Inferior parietal cortex (tissue), 1 donor: Measurements from ENCODE around the gene DCN.

Experiments
- DNase-seq: peaks from one replicate; pipeline ENCODE4 v3.0.0-alpha.2; 2016; ENCODE audit errors: extremely low spot score

The DCN gene

GRCh38 chr12:91138337-91138920 lies 44.2 kb downstream of the DCN start:
- no peak for DNase-seq

GRCh38 chr12:91133871-91134270 lies 48.7 kb downstream of the DCN start:
- no peak for DNase-seq

- no peak for DNase-seq
These were observed 52.8 kb downstream of the DCN start for GRCh38 chr12:91129662-91130362.

GRCh38 chr12:91127751-91128150 lies 54.9 kb downstream of the DCN start:
- DNase-seq: no peak

- no peak for DNase-seq
These were observed 55.3 kb downstream of the DCN start for GRCh38 chr12:91127306-91127705.

GRCh38 chr12:91126516-91126915 lies 56.1 kb downstream of the DCN start:
- no peak for DNase-seq

- no peak for DNase-seq
These were observed 59.2 kb downstream of the DCN start for GRCh38 chr12:91123236-91123916.

GRCh38 chr12:91120781-91121180 lies 61.8 kb downstream of the DCN start:
- no peak for DNase-seq

- DNase-seq: no peak
These were observed 63.5 kb downstream of the DCN start for GRCh38 chr12:91119089-91119488.

- no peak for DNase-seq
These were observed 69.0 kb downstream of the DCN start for GRCh38 chr12:91113621-91114020.

- no peak for DNase-seq
These were observed 71.0 kb downstream of the DCN start, which contains the start of gene LUM for GRCh38 chr12:91111366-91112325. Gene LUM (minus strand): TSS chr12:91111494. CDS start chr12:91108979, 2,515 bp downstream.

- DNase-seq: no peak
These were observed 72.2 kb downstream of the DCN start for GRCh38 chr12:91110311-91110924.

- DNase-seq: no peak
These were observed 72.9 kb downstream of the DCN start for GRCh38 chr12:91109581-91110310.

GRCh38 chr12:91109148-91109564 lies 73.5 kb downstream of the DCN start:
- DNase-seq: peak; percentile 20

GRCh38 chr12:91108196-91108755 lies 74.3 kb downstream of the DCN start:
- no peak for DNase-seq

GRCh38 chr12:91106283-91106682 lies 76.3 kb downstream of the DCN start:
- DNase-seq: no peak

GRCh38 chr12:91105807-91106206 lies 76.8 kb downstream of the DCN start:
- DNase-seq: no peak

- DNase-seq: no peak
These were observed 77.7 kb downstream of the DCN start for GRCh38 chr12:91104812-91105466.

GRCh38 chr12:91103624-91104023 lies 79.0 kb downstream of the DCN start:
- no peak for DNase-seq

GRCh38 chr12:91103101-91103500 lies 79.5 kb downstream of the DCN start:
- DNase-seq: no peak
